ENCODE data around the gene WDR37.
"Not testable (repeated sequence)": the region's sequence is repeated elsewhere in the genome, so short reads cannot be mapped to it uniquely, and the experiment has no call there.

The WDR37 gene

DNA sequence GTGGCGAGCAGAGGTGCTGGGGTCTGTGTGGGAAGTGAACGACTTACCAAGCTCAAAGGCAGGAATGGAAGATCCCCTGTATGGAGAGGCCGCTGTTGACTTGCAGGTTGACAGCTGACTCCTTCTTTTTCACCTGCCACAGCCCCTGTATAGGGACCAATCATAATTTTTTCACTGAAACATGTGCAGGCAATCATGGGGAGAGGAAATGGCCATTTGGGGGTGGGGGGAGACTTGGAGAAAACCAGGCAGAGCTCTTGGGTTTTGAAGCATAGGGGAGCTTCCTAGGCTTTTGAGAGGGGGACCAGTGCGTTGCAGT lies 101.4 kb downstream of the WDR37 start:
- no peaks in the 10 kb centered on the region for H3K9me3 ChIP-seq (ENCODE audit: control insufficient read depth, insufficient read depth, low read depth, low read length)
- TF ChIP-seq ZNF830 (tag by site-specific recombination; IDR thresholded peaks at IDR 0.05; ENCODE audit: low read depth) = no peak
- TF ChIP-seq ZNF510 (tag by site-specific recombination; IDR thresholded peaks at IDR 0.05; ENCODE audit: insufficient replicate concordance) = no peak
- TF ChIP-seq ZFP37 (tag by site-specific recombination; IDR thresholded peaks at IDR 0.05) = no peak
- no peak for TF ChIP-seq ZNF621 (tag by site-specific recombination; IDR thresholded peaks at IDR 0.05)
- TF ChIP-seq ZNF530 (tag by site-specific recombination; IDR thresholded peaks at IDR 0.05; ENCODE audit: low read depth) = no peak
- no peak for TF ChIP-seq ZNF704 (tag by site-specific recombination; IDR thresholded peaks at IDR 0.05)
- no peak for TF ChIP-seq PRDM6 (tag by site-specific recombination; IDR thresholded peaks at IDR 0.05)
- no peak for TF ChIP-seq ZNF140 (tag by site-specific recombination; IDR thresholded peaks at IDR 0.05)
- POLR2A ChIA-PET = no interaction called here
- H3K36me3 ChIP-seq (ENCODE audit: control insufficient read depth in 2 of 2, insufficient read depth in 1 of 2, low read length in 2 of 2) = no peaks in the 10 kb centered on the region
- CTCF ChIA-PET = no interaction called here
- no peak overlapping the region for H3K4me3 ChIP-seq (ENCODE audit: low read depth, low read length)
- no peaks in the 10 kb centered on the region for H3K4me1 ChIP-seq (ENCODE audit: control insufficient read depth, insufficient read depth, low read length)
- H3K27ac ChIP-seq (ENCODE audit: extremely low read depth, low read depth, low read length) = no peak overlapping the region

DNA sequence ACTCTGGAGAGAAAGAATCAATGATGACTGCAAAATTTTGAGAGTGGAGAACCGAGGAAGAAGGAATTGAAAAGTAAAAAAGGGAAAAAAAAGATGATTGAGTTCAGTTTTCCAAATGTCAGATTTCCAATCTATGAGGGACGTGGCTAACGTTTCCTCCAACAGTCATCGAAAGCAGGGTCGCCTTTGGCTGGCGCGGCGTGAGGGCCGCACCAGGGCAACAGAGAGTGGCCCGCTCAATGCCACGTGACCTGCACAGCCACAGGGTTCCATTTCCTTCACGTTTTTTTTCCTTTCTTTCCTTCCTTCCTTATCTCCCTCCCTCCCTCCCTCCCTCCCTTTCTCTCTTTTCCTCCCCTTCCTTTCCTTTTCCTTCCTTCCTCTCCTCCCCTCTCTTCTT lies 101.9 kb downstream of the WDR37 start:
- TF ChIP-seq ZNF518A (tag by site-specific recombination; conservative IDR thresholded peaks at IDR 0.05; ENCODE audit: low read depth) (no peak), ZNF513 (tag by site-specific recombination; IDR thresholded peaks at IDR 0.05) (no peak), ZFP37 (tag by site-specific recombination; IDR thresholded peaks at IDR 0.05) (no peak), GFI1B (tag by site-specific recombination; IDR thresholded peaks at IDR 0.05) (no peak), ZNF2 (tag by site-specific recombination; IDR thresholded peaks at IDR 0.05) (no peak), ZNF37A (tag by site-specific recombination; IDR thresholded peaks at IDR 0.05) (no peak), PRDM6 (tag by site-specific recombination; IDR thresholded peaks at IDR 0.05) (no peak), ZNF248 (tag by site-specific recombination; IDR thresholded peaks at IDR 0.05) (no peak), ZNF514 (tag by site-specific recombination; IDR thresholded peaks at IDR 0.05) (no peak), ZNF785 (tag by site-specific recombination; IDR thresholded peaks at IDR 0.05) (no peak), ZBTB8A (tag by site-specific recombination; IDR thresholded peaks at IDR 0.05) (no peak), ZNF48 (tag by site-specific recombination; IDR thresholded peaks at IDR 0.05) (no peak), PRDM1 (tag by site-specific recombination; IDR thresholded peaks at IDR 0.05) (no peak), ZEB2 (tag by site-specific recombination; IDR thresholded peaks at IDR 0.05) (no peak)
- Histone ChIP-seq H3K27ac (ENCODE audit: extremely low read depth, low read depth, low read length) (no peak overlapping the region), H3K4me1 (ENCODE audit: control insufficient read depth, insufficient read depth, low read length) (no peaks in the 10 kb centered on the region), H3K36me3 (ENCODE audit: control insufficient read depth in 2 of 2, insufficient read depth in 1 of 2, low read length in 2 of 2) (no peaks in the 10 kb centered on the region), H3K4me3 (ENCODE audit: low read depth, low read length) (no peak overlapping the region), H3K9me3 (ENCODE audit: control insufficient read depth, insufficient read depth, low read depth, low read length) (no peaks in the 10 kb centered on the region)
- ChIA-PET POLR2A (no interaction called here), CTCF (interaction anchor here (1.1 kb wide), 1 partner anchor 47 kb away, joined by 3 read pairs; no protein-coding TSS in a partner anchor)

- CTCF ChIA-PET = interaction anchor here (1.1 kb wide), 1 partner anchor 47 kb away, joined by 3 read pairs; no protein-coding TSS in a partner anchor
- H3K36me3 ChIP-seq (ENCODE audit: control insufficient read depth in 2 of 2, insufficient read depth in 1 of 2, low read length in 2 of 2); H3K27ac ChIP-seq (ENCODE audit: extremely low read depth, low read depth, low read length); H3K4me3 ChIP-seq (ENCODE audit: low read depth, low read length); H3K9me3 ChIP-seq (ENCODE audit: control insufficient read depth, insufficient read depth, low read depth, low read length); H3K4me1 ChIP-seq (ENCODE audit: control insufficient read depth, insufficient read depth, low read length): not testable (repeated sequence)
- POLR2A ChIA-PET = interaction anchor here (0.6 kb wide), 1 partner anchor 34 kb away, joined by 3 read pairs; no protein-coding TSS in a partner anchor
These were observed 102.4 kb downstream of the WDR37 start for GRCh38 chr10:1158536-1158935.

Measured in HEK293 (cell line).